Mesendoderm (in vitro differentiated cells): Measurements from ENCODE around the gene NCK2. TPM values are rescaled to one million over a fixed set of nuclear protein-coding genes. Genes with fewer than 3 reads are reported as not detected.
A peak's percentile ranks its signal among the peaks of the same experiment; 100 is the strongest.

ENCODE experiments used
- DNase-seq: peaks from one replicate; pipeline ENCODE4 v3.0.0; 2013
- H2AK5ac ChIP-seq: 2 replicates; pipeline ENCODE4 v1.6.1; 2013; ENCODE audit warnings: low read length, inconsistent platforms
- H2BK120ac ChIP-seq: 2 replicates; pipeline ENCODE4 v1.6.1; 2013; ENCODE audit warnings: low read depth, mild to moderate bottlenecking, low read length, moderate library complexity, mixed read lengths
- H2BK15ac ChIP-seq: replicated peaks from 2 replicates; pipeline ENCODE4 v1.6.1; 2013; ENCODE audit warnings: low read depth, mild to moderate bottlenecking, moderate library complexity
- H2BK5ac ChIP-seq: 2 replicates; pipeline ENCODE4 v1.6.1; 2013; ENCODE audit warnings: low read length, inconsistent platforms
- H3K18ac ChIP-seq: 2 replicates; pipeline ENCODE4 v1.6.1; 2013; ENCODE audit warnings: mild to moderate bottlenecking, low read length, mixed read lengths
- H3K23ac ChIP-seq: one replicate; pipeline ENCODE4 v1.6.1; 2013; ENCODE audit warnings: low read length
- H3K27ac ChIP-seq: 2 replicates; pipeline ENCODE4 v1.5.1; 2013; ENCODE audit warnings: low read depth, mild to moderate bottlenecking, inconsistent platforms, low read length, moderate library complexity
- H3K27me3 ChIP-seq: 2 replicates; pipeline ENCODE4 v1.6.1; 2013; ENCODE audit warnings: low read length, control low read depth, mild to moderate bottlenecking, inconsistent platforms; ENCODE audit not compliant: insufficient read depth, poor library complexity
- H3K36me3 ChIP-seq: 2 replicates; pipeline ENCODE4 v1.6.1; 2013; ENCODE audit warnings: low read length, inconsistent platforms; ENCODE audit not compliant: control insufficient read depth, insufficient read depth
- H3K4ac ChIP-seq: one replicate; pipeline ENCODE4 v1.6.1; 2013; ENCODE audit warnings: low read depth, mild to moderate bottlenecking, low read length, moderate library complexity
- H3K4me1 ChIP-seq: 2 replicates; pipeline ENCODE4 v1.6.1; 2013; ENCODE audit warnings: low read depth, low read length, inconsistent platforms; ENCODE audit not compliant: control insufficient read depth
- H3K4me2 ChIP-seq: 2 replicates; pipeline ENCODE4 v1.6.1; 2013; ENCODE audit warnings: low read length
- H3K4me3 ChIP-seq: 2 replicates; pipeline ENCODE4 v1.5.1; 2013; ENCODE audit warnings: mild to moderate bottlenecking, low read length
- H3K56ac ChIP-seq: one replicate; pipeline ENCODE4 v1.6.1; 2013; ENCODE audit warnings: low read length
- H3K79me1 ChIP-seq: 2 replicates; pipeline ENCODE4 v1.6.1; 2013; ENCODE audit warnings: low read length, inconsistent platforms
- H3K79me2 ChIP-seq: 2 replicates; pipeline ENCODE4 v1.6.1; 2013; ENCODE audit warnings: mild to moderate bottlenecking, low read length; ENCODE audit not compliant: control insufficient read depth, insufficient read depth
- H3K9ac ChIP-seq: 2 replicates; pipeline ENCODE4 v1.6.1; 2013; ENCODE audit warnings: low read length, inconsistent platforms
- H4K5ac ChIP-seq: one replicate; pipeline ENCODE4 v1.6.1; 2013; ENCODE audit warnings: low read length
- H4K8ac ChIP-seq: one replicate; pipeline ENCODE4 v1.6.1; 2013; ENCODE audit warnings: low read depth, mild to moderate bottlenecking, control low read depth, low read length, moderate library complexity
- whole genome bisulfite sequencing: extraction: QIAGEN DNeasy Blood & Tissue Kit; methylation state at CpG from one replicate; pipeline ENCODE4 v1.1.7; 2013; ENCODE audit warnings: low lambda C conversion rate, missing lambda C conversion rate; ENCODE audit not compliant: insufficient coverage; ENCODE audit errors: extremely low coverage; 5-methylcytosine and 5-hydroxymethylcytosine counted together
- polyA plus RNA-seq, 2 experiments: library from polyadenylated mRNA; stranded (reverse); fragments of 200-250 nt; gene quantifications; one replicate each; pipeline ENCODE4 v1.2.3, GENCODE V29; 2013

The NCK2 gene
- 76.8 TPM for polyA plus RNA-seq (2013, experiment 1 of 2)
- 75.2 TPM for polyA plus RNA-seq (2013, experiment 2 of 2)

DNA sequence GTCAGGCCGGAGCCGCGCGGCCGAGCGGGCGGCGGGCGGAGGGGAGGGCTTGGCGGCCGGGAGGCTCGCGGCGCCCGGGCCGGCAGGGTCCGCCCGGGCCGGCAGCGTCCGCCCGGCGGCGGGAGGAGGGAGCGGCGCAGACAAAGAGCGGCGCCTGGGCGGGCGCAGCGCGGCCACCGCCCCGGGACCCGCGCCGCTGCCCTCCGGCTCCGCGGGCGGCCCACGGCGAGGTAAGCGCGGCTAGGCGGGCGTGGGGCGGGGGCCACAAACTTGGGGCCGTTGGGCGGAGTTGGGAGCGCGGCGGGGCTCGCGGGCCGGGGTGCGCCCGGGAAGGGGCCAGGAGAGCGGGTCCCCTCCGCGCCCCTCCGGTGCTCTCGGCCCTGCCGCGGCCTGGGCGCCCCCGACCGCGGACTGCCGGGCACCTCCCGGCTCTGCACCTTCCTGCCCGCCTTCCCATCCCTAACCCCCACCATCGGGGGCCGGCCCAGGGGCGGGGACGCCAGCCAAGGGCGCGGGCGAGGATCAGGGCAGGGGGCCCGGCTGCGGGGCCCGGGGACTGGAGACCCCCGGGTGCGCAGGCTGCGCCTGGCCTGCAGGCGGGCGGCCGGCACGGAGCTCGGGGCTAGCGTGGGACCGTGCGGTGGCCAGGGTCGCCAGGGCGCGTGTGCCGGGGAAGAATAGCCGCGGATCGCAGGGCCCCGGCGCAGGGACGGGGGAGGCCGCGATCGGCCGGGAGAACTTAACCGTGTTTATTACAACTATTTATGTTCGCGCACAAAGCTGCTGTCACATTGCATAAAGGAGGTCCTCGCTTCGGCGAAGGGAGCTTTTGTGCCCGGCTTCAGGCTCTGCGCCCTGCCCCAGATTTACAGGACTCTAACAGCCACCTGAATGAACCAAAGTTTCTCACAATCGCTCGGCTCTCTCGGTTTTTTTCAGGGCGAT, at the start of gene NCK2:
NCK2 (plus strand) TSS at position 4 of the 945 bp plus-strand sequence. CDS start 110,152 bp downstream, outside the sequence.
- peak within 1 kb of the TSS; percentile 86 for H3K4me3 ChIP-seq
- WGBS: no CpG with 5 or more reads among the region's 119 CpGs
- peak; percentile 44 for DNase-seq
- H3K56ac ChIP-seq: peak within 1 kb of the TSS; percentile 88
- H4K8ac ChIP-seq: no peak within 1 kb of the TSS
- H3K9ac ChIP-seq: peak within 1 kb of the TSS; percentile 87
- peaks cover 10% of the 10 kb centered on the region for H3K4me1 ChIP-seq
- H3K79me1 ChIP-seq: peaks cover 25% of the 10 kb centered on the region
- H3K79me2 ChIP-seq: peaks cover 49% of the 10 kb centered on the region
- H3K36me3 ChIP-seq: no peaks in the 10 kb centered on the region
- H2AK5ac ChIP-seq: no peak within 1 kb of the TSS
- no peaks in the 10 kb centered on the region for H3K27me3 ChIP-seq
- H3K4ac ChIP-seq: peak within 1 kb of the TSS; percentile 96
- H2BK120ac ChIP-seq: peak within 1 kb of the TSS; percentile 79
- peak within 1 kb of the TSS; percentile 40 for H4K5ac ChIP-seq
- no peak within 1 kb of the TSS for H2BK15ac ChIP-seq
- H3K4me2 ChIP-seq: peak within 1 kb of the TSS; percentile 97
- H3K18ac ChIP-seq: peak within 1 kb of the TSS; percentile 99
- H2BK5ac ChIP-seq: no peak within 1 kb of the TSS
- H3K23ac ChIP-seq: peak within 1 kb of the TSS; percentile 36
- peak within 1 kb of the TSS; percentile 68 for H3K27ac ChIP-seq

DNA sequence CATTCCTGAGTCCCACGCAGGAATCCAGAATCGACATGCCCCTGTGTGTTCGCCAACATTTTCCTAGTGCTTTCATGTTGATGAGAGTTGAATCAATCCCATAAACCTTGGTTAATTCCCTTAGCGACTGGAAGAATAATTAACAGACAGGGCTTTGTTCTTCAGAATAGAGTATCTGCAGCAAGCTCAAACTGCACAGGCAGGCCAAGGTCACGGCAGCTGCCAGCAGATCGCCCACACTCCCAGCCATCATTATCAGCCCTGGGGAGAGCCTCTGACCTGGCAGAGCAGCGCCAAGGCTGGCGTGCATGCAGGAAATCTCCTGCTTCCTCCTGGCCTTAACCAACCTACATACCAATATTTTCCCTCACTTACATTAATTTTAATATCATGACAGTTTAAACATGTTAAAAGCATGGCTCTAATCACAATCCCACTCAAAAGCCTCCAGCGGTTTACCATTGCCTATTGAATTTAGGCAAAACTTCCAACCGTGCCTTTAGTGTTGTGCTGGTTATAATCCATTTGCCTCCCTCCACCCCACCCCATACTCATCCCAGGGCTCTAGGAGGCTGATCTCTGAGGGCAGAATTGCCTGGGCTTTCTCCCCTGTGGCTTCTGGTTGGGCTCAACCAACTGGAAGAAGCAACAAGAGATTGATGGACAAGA, 46.8 kb upstream of the NCK2 start:
- Histone ChIP-seq H3K79me1 (no peaks in the 10 kb centered on the region), H3K18ac (no peak overlapping the region), H3K56ac (no peak overlapping the region), H3K27me3 (no peaks in the 10 kb centered on the region), H3K27ac (no peak overlapping the region), H3K79me2 (no peaks in the 10 kb centered on the region), H3K4me3 (no peak overlapping the region), H2BK15ac (no peak overlapping the region), H4K5ac (no peak overlapping the region), H3K9ac (no peak overlapping the region), H2AK5ac (no peak overlapping the region), H2BK5ac (no peak overlapping the region), H3K36me3 (no peaks in the 10 kb centered on the region), H3K4ac (no peak overlapping the region), H4K8ac (no peak overlapping the region), H3K4me1 (no peaks in the 10 kb centered on the region), H3K4me2 (no peak overlapping the region), H2BK120ac (no peak overlapping the region), H3K23ac (no peak overlapping the region)
- DNase-seq: no peak
- WGBS: no CpG with 5 or more reads among the region's 10 CpGs

DNA sequence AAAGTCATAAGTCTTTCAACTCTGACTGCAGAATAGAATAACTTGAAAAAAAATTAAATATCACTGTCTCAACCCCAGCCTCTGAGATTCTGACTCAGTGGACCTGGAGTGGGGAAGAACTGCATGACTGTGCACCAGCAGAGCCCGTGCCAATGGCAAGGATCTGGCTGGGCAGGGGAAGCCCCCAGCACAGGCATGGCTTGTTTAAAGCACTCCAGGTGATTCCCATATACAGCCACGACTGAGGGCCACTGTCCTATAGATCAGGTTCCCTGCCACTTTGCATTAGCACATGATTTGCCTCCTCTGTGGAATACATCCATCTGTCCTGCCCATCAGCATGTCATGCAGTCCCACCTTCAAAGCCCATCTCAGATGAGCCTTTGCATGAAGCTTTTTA, 45.9 kb upstream of the NCK2 start:
- H3K27me3 ChIP-seq: no peaks in the 10 kb centered on the region
- H2AK5ac ChIP-seq: no peak overlapping the region
- no peak overlapping the region for H3K23ac ChIP-seq
- H3K4me1 ChIP-seq: no peaks in the 10 kb centered on the region
- H2BK120ac ChIP-seq: no peak overlapping the region
- H3K4ac ChIP-seq: no peak overlapping the region
- no peak overlapping the region for H4K8ac ChIP-seq
- no peak overlapping the region for H3K18ac ChIP-seq
- H3K79me1 ChIP-seq: no peaks in the 10 kb centered on the region
- H3K36me3 ChIP-seq: no peaks in the 10 kb centered on the region
- H2BK15ac ChIP-seq: no peak overlapping the region
- H2BK5ac ChIP-seq: no peak overlapping the region
- H3K4me2 ChIP-seq: no peak overlapping the region
- no peak for DNase-seq
- H4K5ac ChIP-seq: no peak overlapping the region
- no peak overlapping the region for H3K56ac ChIP-seq
- H3K9ac ChIP-seq: no peak overlapping the region
- no peaks in the 10 kb centered on the region for H3K79me2 ChIP-seq
- no CpG with 5 or more reads among the region's 2 CpGs for WGBS
- H3K27ac ChIP-seq: no peak overlapping the region
- H3K4me3 ChIP-seq: no peak overlapping the region

DNA sequence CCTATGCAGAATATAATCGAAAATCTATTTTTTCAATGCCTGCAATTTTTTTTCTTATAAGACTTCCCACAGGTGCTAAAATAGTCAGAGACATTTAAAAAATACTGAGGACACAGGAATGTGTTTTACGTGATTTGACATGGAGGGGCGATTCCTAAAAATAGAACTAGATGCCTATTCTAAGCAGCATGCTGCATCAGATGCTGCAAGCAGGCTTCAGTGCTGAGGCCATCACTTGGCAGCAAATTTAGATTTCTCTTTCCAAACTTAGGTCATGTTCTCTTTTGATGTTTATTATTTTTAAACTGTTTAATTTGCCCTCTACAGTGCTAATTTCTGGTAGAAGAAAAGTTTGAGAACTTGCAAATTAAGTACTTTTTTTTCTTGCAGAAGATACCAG, 43.7 kb upstream of the NCK2 start:
- H3K23ac ChIP-seq: no peak overlapping the region
- H2BK15ac ChIP-seq: no peak overlapping the region
- H3K4me2 ChIP-seq: no peak overlapping the region
- H2BK120ac ChIP-seq: no peak overlapping the region
- H3K4me1 ChIP-seq: no peaks in the 10 kb centered on the region
- no peak overlapping the region for H3K4me3 ChIP-seq
- no peak overlapping the region for H3K27ac ChIP-seq
- no peaks in the 10 kb centered on the region for H3K27me3 ChIP-seq
- no CpG with 5 or more reads among the region's 3 CpGs for WGBS
- H4K8ac ChIP-seq: no peak overlapping the region
- H3K18ac ChIP-seq: no peak overlapping the region
- no peak overlapping the region for H2AK5ac ChIP-seq
- H4K5ac ChIP-seq: no peak overlapping the region
- no peaks in the 10 kb centered on the region for H3K79me2 ChIP-seq
- H3K36me3 ChIP-seq: no peaks in the 10 kb centered on the region
- no peak overlapping the region for H3K4ac ChIP-seq
- no peak overlapping the region for H3K9ac ChIP-seq
- H2BK5ac ChIP-seq: no peak overlapping the region
- no peaks in the 10 kb centered on the region for H3K79me1 ChIP-seq
- DNase-seq: no peak
- H3K56ac ChIP-seq: no peak overlapping the region

DNA sequence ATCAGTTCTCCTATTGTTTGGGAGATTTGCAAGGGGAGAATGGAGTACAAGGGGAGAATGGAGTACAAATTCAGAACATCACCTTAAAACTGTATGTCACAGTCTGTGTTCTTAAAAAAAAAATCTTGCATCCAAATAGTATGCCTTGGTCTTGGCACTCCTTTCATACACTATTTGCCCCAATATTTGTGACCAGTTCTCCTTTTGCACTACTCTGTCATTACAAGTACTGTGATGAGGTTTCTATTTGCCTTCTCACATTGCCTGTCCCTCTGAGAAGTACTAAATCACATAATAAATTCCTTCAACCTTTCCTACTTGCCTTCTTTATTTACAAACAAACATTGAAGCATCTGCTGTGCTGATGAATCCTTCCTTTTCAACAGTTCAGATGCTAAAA, 36.0 kb upstream of the NCK2 start:
- Histone ChIP-seq H3K4ac (no peak overlapping the region), H3K23ac (no peak overlapping the region), H3K9ac (no peak overlapping the region), H3K79me2 (no peaks in the 10 kb centered on the region), H3K56ac (no peak overlapping the region), H3K4me2 (no peak overlapping the region), H4K8ac (no peak overlapping the region), H2AK5ac (no peak overlapping the region), H3K36me3 (no peaks in the 10 kb centered on the region), H3K4me1 (peaks cover 5% of the 10 kb centered on the region), H3K27ac (no peak overlapping the region), H2BK5ac (no peak overlapping the region), H4K5ac (no peak overlapping the region), H3K18ac (no peak overlapping the region), H2BK15ac (no peak overlapping the region), H3K79me1 (no peaks in the 10 kb centered on the region), H3K27me3 (no peaks in the 10 kb centered on the region), H2BK120ac (no peak overlapping the region), H3K4me3 (no peak overlapping the region)
- DNase-seq: no peak
